Peyer's patch (tissue), 4 donors: Measurements from ENCODE around the gene RAB39A. TPM values are rescaled to one million over a fixed set of nuclear protein-coding genes. Genes with fewer than 3 reads are reported as not detected.

Experiments used
- DNase-seq, 3 donors: peaks; one replicate each; pipeline ENCODE4 v3.0.0-alpha.2; 2017 to 2019
- H3K27ac ChIP-seq, 4 donors: fragments of 200-600 bp; sonication (generic); one replicate each; pipeline ENCODE4 v1.5.1; 2016 to 2019
- H3K27me3 ChIP-seq, 2 donors: fragments of 200-600 bp; sonication (generic); one replicate each; pipeline ENCODE4 v1.5.1; 2019
- H3K36me3 ChIP-seq, 3 donors: fragments of 200-600 bp; sonication (generic); one replicate each; pipeline ENCODE4 v1.5.1; 2016 to 2019
- H3K4me1 ChIP-seq, 4 donors: fragments of 200-600 bp; sonication (generic); one replicate each; pipeline ENCODE4 v1.5.1; 2016 to 2019
- H3K4me3 ChIP-seq, 4 donors: fragments of 200-600 bp; sonication (generic); 1 replicate in 3 of 4; 2 replicates in 1 of 4; pipeline ENCODE4 v1.5.1; 2016 to 2019; ENCODE audit warnings: mild to moderate bottlenecking in 1 of 4
- H3K9me3 ChIP-seq, 4 donors: fragments of 200-600 bp; sonication (generic); one replicate each; pipeline ENCODE4 v1.5.1; 2016 to 2019; ENCODE audit warnings: mild to moderate bottlenecking in 1 of 4
- POLR2A ChIP-seq, 2 donors: fragments of 450-650 bp; IDR thresholded peaks; one replicate each; pipeline ENCODE4 v1.5.1; 2017; ENCODE audit warnings: antibody characterized with exemption in 2 of 2, mild to moderate bottlenecking in 2 of 2, moderate library complexity in 2 of 2
- total RNA-seq, 4 donors: library from RNA; depleted of rRNA; stranded (reverse); fragments of >200 nt; gene quantifications; one replicate each; pipeline ENCODE4 v1.1.0, GENCODE V29; 2016
- TF ChIP-seq, protein P1 (sequence below), 6 experiments: fragments of 450-650 bp in 4 of 6; fragments of 200-600 bp in 2 of 6; sonication (generic) in 1 of 6; IDR thresholded peaks; one replicate each; pipeline ENCODE4 v1.5.1; 2017 to 2019; ENCODE audit warnings: antibody characterized with exemption in 6 of 6, mild to moderate bottlenecking in 3 of 6, moderate library complexity in 1 of 6

The RAB39A gene
- total RNA-seq, 4 donors from 2014 or later = 0.67 to 2.5 (median 0.87) TPM

DNA sequence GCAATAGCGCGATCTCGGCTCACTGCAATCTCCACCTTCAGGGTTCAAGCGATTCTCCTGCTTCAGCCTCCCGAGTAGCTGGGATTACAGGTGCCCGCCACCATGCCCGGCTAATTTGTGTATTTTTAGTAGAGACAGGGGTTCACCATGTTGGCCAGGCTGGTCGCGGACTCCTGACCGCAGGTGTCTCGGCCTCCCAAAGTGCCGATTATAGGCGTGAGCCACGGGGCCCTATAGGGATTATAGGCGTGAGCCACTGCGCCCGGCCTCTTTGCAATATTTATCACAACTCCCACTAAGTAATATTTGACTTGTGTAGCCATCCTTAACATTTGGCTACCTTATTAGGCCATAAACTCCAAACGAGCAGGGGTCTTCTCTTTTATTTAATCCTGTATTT lies 79.6 kb downstream of the RAB39A start:
- Histone ChIP-seq H3K27me3 (no peaks in the 10 kb centered on the region), H3K27ac (no peak overlapping the region), H3K4me1 (peaks cover 0 to 24% (median 5%) of the 10 kb centered on the region in 4 donors), H3K4me3 (no peak overlapping the region), H3K9me3 (no peaks in the 10 kb centered on the region), H3K36me3 (no peaks in the 10 kb centered on the region)
- DNase-seq = no peak
- TF ChIP-seq, protein P1, sequence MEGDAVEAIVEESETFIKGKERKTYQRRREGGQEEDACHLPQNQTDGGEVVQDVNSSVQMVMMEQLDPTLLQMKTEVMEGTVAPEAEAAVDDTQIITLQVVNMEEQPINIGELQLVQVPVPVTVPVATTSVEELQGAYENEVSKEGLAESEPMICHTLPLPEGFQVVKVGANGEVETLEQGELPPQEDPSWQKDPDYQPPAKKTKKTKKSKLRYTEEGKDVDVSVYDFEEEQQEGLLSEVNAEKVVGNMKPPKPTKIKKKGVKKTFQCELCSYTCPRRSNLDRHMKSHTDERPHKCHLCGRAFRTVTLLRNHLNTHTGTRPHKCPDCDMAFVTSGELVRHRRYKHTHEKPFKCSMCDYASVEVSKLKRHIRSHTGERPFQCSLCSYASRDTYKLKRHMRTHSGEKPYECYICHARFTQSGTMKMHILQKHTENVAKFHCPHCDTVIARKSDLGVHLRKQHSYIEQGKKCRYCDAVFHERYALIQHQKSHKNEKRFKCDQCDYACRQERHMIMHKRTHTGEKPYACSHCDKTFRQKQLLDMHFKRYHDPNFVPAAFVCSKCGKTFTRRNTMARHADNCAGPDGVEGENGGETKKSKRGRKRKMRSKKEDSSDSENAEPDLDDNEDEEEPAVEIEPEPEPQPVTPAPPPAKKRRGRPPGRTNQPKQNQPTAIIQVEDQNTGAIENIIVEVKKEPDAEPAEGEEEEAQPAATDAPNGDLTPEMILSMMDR (IDR thresholded peaks at IDR 0.05) = no peak
- TF ChIP-seq POLR2A (IDR thresholded peaks at IDR 0.05) = no peak

- Histone ChIP-seq H3K36me3 (no peaks in the 10 kb centered on the region), H3K27ac (peak within 1 kb of the TSS; percentile 88 to 96 (median 92)), H3K27me3 (no peaks in the 10 kb centered on the region), H3K9me3 (no peaks in the 10 kb centered on the region), H3K4me3 (peak within 1 kb of the TSS; percentile 79 to 91 (median 85)), H3K4me1 (peaks cover 0 to 34% (median 5%) of the 10 kb centered on the region in 4 donors)
- peak; percentile 88 to 96 (median 95) for DNase-seq
- TF ChIP-seq, protein P1 (IDR thresholded peaks at IDR 0.05) = peak; percentile 84 to 94 (median 90)
- TF ChIP-seq POLR2A (IDR thresholded peaks at IDR 0.05) = peak; percentile 44 to 49
These were observed 80.6 kb downstream of the RAB39A start, which contains the start of gene CUL5 for GRCh38 chr11:108008656-108009496. TSS of gene CUL5 (plus strand) at chr11:108008898. CDS start at chr11:108009349, 451 bp downstream.

- peak overlapping the region; percentile 88 to 96 (median 92) for H3K27ac ChIP-seq
- DNase-seq = no peak
- no peaks in the 10 kb centered on the region for H3K27me3 ChIP-seq
- TF ChIP-seq, protein P1 (IDR thresholded peaks at IDR 0.05) = no peak
- no peak for TF ChIP-seq POLR2A (IDR thresholded peaks at IDR 0.05)
- peaks cover 0 to 34% (median 5%) of the 10 kb centered on the region in 4 donors for H3K4me1 ChIP-seq
- no peaks in the 10 kb centered on the region for H3K9me3 ChIP-seq
- no peaks in the 10 kb centered on the region for H3K36me3 ChIP-seq
- H3K4me3 ChIP-seq = peak overlapping the region; percentile 79 to 91 (median 85)
These were observed 81.5 kb downstream of the RAB39A start for GRCh38 chr11:108009497-108010370.

DNA sequence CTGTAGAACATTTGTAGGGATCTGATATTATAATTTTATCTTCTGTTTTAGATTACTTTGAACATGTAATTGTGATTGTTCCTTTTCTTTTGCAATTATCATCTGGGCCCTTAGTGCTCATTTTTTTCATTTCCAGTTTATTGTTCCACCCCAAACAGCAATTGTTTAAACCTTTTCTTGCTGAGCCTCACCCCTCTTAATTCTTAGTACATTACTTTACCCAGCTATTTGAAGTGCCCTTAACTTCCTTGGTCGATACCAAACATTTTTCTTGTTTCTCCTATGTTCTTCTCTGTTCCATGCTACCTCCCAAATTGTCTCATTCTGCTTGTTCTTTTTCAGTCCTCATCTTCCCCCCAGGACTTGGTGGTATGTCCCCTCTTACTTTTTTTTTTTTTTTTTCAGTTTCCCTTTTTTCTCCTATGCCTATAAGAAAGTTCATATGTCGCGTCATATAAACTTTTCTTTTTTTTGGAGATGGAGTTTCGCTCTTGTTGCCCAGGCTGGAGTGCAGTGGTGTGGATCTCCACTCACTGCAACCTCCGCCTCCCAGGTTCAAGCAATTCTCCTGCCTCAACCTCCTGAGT lies 84.0 kb downstream of the RAB39A start:
- TF ChIP-seq POLR2A (IDR thresholded peaks at IDR 0.05) = no peak
- TF ChIP-seq, protein P1 (IDR thresholded peaks at IDR 0.05) = no peak
- no peaks in the 10 kb centered on the region for H3K36me3 ChIP-seq
- peaks cover 0 to 46% (median 5%) of the 10 kb centered on the region in 4 donors for H3K4me1 ChIP-seq
- H3K9me3 ChIP-seq = no peaks in the 10 kb centered on the region
- no peak overlapping the region for H3K27ac ChIP-seq
- no peaks in the 10 kb centered on the region for H3K27me3 ChIP-seq
- H3K4me3 ChIP-seq = no peak overlapping the region
- DNase-seq = no peak

Other genes with a start within 250 kb of the RAB39A start
- gene SLN, start 216.4 kb upstream of the RAB39A start, total RNA-seq = not detected
- 10 to 100 TPM in 3 of 4 donors, 1 to 10 TPM in 1; 9.1 to 28.5 (median 20.1) TPM for gene SLC35F2, start 69.7 kb upstream of the RAB39A start, total RNA-seq
- 10 to 100 TPM; 23.1 to 43.7 (median 33.0) TPM for gene CUL5, start 80.5 kb downstream of the RAB39A start, total RNA-seq
- gene ACAT1, start 193.1 kb downstream of the RAB39A start, total RNA-seq = 10 to 100 TPM; 30.3 to 50.6 (median 46.7) TPM